HG03097 (cell line): ENCODE data around the gene SCG5.

ENCODE experiments used
- ATAC-seq: cut with Tn5 transposase; IDR thresholded peaks from one replicate; pipeline ENCODE4 v1.9.1; 2021; ENCODE audit not compliant: unreplicated experiment, low FRiP score

The SCG5 gene

GRCh38 chr15:32718821-32719716 lies 77.6 kb downstream of the SCG5 start:
- ATAC-seq = no peak

GRCh38 chr15:32721596-32721995 lies 80.1 kb downstream of the SCG5 start:
- no peak for ATAC-seq

DNA sequence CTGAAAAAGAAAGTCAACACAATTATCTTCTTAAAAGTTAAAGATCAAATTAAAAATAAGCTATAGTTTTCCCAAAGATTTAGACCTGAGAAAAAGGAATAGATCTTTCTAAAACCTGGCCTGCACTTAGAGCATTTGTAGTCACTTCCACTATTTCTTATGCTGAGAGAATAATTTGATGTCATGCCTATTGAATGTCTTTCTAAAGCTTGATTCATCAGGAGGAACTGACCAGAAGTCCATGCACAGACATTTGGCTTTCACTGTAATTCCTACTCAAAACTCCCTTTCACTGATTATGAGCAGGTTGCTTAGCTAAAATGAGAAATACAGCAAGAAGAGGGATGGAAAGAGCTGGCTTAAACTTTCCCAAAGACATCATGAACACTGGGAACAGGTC lies 80.6 kb downstream of the SCG5 start:
- ATAC-seq = no peak

DNA sequence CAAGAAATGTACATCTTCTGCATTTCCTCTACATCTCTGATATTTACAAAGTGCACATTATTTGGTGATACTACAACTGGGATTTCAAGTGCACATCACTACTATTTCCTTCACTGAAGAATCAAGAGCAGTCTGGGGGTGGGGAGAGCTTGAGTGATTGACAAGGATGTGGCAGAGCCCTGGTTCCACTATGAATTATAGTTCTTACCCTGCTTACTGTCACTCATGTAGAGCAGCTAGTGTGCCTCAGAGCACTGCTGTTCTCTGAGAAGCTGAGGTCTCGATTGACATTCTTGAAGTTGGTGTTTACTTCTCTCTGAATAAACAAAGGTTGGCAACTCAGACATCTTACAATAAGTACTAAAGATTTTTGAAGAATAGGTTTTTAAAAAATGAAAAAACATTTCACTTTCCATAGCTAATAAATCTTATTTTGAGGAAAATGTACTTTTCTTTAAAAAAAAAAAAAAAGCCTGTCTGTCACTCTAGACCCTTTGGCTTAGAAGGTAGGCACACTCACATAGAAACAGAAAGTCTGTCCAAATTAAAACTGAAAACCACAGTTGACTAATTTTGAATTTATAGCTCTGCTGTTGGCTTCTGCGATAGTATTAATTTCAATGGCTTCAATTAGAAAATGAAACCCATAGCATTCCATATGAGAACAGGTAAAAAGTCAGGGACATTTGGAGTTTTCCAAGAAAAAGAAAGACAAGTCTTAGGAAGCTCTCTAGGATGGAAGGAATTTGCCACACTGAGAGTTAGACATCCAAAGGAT lies 81.8 kb downstream of the SCG5 start:
- ATAC-seq = peak; percentile 89

DNA sequence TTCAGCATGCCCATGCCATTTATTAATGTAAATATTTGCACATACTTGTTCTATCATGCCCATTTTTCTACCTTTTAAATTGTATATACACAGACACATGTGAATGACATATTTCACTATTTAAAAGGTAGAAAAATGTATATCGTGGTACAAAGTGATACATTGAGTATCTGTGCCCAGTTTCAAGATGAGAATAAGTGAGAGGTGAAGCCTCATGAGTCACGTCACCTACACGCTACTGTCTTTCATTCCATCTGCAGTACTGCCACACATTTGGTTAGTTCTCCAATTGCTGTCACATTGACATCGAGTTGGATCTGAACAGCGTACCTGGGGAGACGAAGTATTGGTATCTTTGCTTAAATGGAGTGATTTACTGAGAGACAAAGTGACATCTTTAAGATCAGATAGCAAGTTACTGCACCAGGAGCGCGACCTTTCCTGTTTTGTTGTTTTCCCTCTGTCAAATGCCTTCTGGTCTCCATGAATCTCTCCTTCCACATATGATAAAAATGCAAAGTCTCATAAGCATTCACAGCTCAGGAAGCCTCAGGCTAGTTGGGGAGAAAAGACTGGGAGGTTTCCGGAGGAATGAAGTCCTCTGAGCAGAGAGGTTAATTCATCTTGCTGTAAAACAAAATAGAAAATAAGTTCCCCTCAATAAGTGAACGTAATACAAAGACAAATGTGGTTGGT lies 88.3 kb downstream of the SCG5 start:
- no peak for ATAC-seq

GRCh38 chr15:32730677-32731654 lies 89.5 kb downstream of the SCG5 start:
- ATAC-seq = no peak

GRCh38 chr15:32732574-32733157 lies 91.2 kb downstream of the SCG5 start:
- ATAC-seq = no peak

- no peak for ATAC-seq
Measured at GRCh38 chr15:32733281-32733680, 91.8 kb downstream of the SCG5 start.

- ATAC-seq = no peak
Measured at GRCh38 chr15:32735989-32736700, 94.6 kb downstream of the SCG5 start.

- no peak for ATAC-seq
Measured at GRCh38 chr15:32736701-32737061, 95.2 kb downstream of the SCG5 start.

GRCh38 chr15:32737304-32737703 lies 95.8 kb downstream of the SCG5 start:
- no peak for ATAC-seq

DNA sequence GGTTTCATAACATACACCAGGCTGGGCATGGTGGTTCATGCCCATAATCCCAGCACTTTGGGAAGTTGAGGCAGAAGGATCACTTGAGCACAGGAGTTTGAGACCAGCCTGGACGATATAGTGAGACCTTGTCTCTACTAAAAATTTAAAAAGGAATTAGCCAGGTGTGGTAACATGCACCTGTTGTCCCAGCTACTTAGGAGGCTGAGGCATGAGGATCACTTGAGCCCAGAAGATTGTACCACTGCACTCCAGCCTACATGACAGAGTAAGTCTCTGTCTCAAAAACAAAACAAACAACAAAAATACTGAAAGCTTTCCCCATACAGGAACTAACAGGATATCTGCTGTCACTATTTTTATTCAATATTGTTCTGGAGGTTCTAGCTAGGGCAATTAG lies 97.2 kb downstream of the SCG5 start:
- ATAC-seq = no peak

DNA sequence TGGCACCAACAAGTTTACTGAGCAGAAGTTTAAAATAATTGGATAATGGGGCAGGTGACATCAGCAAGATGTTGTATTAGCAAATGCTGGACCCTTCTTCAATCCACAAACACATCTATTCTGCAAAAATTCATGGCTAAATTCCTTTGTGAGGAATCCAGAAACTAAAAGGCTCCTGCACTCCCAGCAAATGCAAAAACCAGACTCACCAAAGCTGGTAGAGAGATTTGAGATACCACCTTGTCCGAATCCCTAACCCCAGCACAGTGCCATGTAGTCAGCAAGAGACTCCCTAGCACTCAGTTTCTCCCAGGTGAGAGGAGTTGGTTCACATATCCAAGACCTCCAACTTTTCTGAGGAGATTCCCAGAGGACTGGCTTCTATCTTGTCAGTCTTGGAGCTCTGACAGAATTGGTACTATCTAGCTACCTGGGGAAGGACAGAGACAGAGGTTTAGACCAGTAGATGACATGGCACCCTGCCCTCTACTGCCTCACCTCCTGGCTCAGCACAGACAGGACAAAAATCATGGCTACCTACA lies 98.1 kb downstream of the SCG5 start:
- no peak for ATAC-seq

GRCh38 chr15:32743411-32744140 lies 102.1 kb downstream of the SCG5 start:
- ATAC-seq = no peak

DNA sequence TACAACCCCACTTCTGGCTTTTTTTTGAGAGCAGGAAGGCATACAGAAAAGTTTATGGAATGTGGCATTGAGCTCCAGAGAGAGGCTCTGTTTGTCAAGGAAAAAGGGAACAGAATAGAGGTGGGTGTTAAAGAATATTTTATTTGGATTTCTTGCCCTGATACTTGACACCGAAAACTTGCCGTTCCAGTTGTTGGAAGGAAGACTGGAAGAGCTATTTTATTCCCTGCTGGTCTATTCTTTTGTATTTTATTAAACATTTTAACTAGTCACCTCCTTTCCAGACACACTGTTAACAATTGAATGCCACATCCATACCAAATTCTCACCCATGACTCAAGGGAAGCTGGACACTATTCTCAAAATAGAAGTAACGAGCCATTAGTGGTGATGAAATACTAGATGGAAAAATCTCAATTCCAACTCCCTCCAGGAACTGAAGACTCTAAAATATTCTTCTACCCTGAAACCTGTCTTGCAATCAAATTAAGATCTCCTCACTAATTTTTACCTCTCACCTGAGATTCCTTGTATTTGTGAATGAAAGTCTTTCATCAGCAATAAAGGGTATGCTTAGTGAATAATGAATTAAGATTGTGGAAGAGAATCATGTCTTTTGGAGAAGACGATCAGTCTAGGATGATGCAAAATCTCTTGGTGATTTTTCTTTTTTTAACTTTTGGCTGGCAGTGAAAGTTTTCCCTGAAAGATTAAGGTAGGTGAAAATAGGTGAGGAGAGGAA lies 104.8 kb downstream of the SCG5 start:
- ATAC-seq = no peak
